ENCODE measurements around the gene FAM234B. TPM values are rescaled to one million over a fixed set of nuclear protein-coding genes. Genes with fewer than 3 reads are reported as not detected.

Gene FAM234B
- 2.7 and 2.9 TPM in 2 replicates for total RNA-seq (2014; rRNA removed; shearing (Covaris generic))

- peak; percentile 51 for DNase-seq (ENCODE audit: low read depth)
These were observed at the start of gene FAM234B for GRCh38 chr12:13044002-13044905. FAM234B (plus strand) TSS chr12:13044381; CDS start chr12:13044404, 23 bp downstream.

DNA sequence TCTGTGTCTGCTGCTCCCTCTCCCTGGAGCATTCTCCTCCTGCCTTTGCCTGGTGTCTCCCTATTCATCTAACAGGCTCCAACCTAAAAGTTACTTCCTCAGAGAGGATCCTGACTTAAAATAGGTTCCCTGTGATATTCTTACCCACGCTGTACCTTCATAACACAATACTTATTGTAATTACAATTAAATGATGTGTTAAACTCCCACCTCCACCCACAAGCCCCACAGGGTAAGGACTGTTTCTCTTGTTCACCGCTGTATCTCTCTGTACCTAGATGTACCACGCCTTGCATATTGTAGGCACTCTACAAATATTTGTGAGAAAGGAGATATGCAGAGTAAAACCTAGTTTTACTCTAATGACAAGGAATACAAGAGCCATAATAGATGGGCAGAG is 49.1 kb upstream of the FAM234B start:
- no peak for DNase-seq (ENCODE audit: low read depth)

DNA sequence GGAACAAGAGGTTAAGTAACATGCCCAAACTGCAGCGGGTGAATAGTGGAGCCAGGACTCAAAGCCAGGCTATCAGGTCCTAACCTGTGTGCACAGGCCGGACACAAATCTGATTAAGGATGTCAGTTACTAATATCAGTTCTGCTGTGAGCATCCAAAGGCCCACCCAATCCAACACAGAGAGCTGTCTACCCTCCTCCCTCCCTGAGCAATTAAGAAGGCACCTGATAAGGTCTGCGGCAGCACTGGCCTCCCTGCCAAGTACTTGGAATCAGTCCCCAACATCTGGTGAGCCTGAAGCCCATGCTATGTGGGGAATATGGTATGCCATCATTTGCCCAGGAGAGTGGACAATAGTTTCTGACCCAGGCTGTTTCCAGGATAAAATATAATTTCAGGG is 48.0 kb upstream of the FAM234B start:
- DNase-seq (ENCODE audit: low read depth), result no peak

GRCh38 chr12:12997156-12997555 is 47.0 kb upstream of the FAM234B start:
- no peak for DNase-seq (ENCODE audit: low read depth)

DNA sequence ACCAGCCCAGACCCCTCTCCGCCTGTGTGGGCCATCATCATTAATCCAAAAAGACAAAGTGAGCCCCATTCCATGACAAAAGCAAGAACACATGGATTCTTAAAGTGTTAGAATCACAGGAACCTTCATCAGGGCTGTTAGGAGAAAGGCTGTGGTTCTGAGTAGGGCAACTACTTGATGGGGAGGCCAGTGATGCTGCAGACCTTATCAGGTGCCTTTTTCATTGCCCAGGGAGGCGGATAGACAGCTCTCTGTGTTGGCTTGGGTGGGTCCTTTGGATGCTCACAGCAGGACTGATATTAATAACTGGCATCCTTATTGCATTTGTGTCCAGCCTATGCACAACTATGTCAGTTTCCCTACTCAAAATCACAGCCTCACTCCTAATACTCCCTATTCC is 46.4 kb upstream of the FAM234B start:
- no peak for DNase-seq (ENCODE audit: low read depth)

DNA sequence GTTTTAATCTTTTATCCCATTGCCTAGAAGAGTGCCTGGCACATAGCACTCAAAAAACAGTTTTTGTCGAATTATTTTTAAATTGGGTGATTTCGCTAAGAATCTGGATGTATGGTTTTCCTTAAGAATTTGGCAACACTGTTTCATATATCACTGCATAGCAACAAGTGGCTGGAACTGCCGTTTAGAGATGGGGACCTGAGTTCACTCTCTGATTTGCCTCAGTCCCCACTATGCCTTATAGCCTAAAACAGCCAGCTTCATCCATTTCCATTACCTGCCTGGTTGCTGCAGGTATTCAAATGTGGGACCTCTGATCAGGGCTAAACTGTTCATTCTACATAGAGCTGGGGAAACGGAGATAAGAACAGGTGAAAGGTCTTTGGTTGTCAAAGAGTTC is 45.9 kb upstream of the FAM234B start:
- no peak for DNase-seq (ENCODE audit: low read depth)

DNA sequence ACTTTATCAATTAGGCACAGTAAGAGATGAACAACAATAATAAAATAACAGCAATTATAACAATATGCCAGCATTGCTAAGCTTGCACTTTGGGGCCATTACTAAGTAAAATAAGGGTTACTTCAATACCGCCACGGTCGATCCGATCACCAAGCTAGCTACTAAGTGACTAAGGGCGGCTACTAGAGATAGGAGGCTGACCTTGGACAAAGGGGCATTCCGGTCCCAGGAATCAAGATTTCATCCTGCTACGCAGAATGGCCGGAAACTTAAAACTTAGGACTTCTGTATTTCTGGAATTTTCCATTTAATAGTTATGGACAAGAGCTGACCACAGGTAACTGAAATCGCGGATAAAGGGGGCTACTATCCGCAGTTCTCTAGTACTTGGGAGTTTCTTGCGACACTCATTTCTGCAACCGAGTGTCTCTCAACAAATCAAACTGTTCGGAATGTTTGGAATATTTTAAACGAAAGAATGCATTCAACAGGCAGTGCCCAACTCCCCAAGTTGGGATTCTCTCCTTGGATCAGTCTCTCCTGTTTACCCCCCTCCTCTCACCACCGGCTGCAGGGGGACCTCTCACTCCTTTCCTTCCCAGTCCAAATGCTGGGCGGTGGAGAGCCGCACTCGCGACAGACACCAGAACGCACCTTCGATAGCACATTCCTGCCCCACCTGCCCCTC is 44.8 kb upstream of the FAM234B start:
- DNase-seq (ENCODE audit: low read depth), result peak; percentile 9

- DNase-seq (ENCODE audit: low read depth), result peak; percentile 80
These were observed 44.1 kb upstream of the FAM234B start, which contains the start of gene HEBP1 for GRCh38 chr12:12999959-13000615. HEBP1 (minus strand) TSS chr12:13000265; CDS start chr12:13000114, 151 bp downstream.

DNA sequence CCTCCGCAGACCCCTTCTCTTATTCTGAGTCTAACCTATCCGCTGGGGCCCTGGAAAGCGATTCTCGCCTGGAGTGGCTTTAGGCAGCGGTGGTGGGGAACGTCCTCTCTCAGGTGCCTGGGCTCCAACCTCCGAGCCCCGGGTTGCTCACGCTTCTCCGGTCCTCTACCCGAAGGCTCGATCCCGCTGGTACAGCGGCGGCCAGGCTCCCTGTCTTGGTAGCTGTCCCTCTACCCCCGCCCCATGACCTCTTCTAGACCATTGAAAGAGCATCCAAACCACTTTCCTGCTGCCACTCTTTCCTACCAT is 43.6 kb upstream of the FAM234B start:
- DNase-seq (ENCODE audit: low read depth), result peak; percentile 31

- peak; percentile 53 for DNase-seq (ENCODE audit: low read depth)
These were observed 43.0 kb upstream of the FAM234B start for GRCh38 chr12:13000925-13001774.

DNA sequence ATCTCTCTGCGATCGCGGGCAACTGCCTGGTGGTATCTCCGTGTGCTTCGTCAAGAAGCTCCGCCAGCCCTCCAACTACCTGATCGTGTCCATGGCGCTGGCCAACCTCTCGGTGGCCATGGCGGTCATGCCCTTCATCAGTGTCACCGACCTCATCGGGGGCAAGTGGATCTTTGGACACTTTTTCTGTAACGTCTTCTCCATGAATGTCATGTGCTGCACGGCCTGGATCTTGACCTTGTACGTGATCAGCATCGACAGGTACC is 42.5 kb upstream of the FAM234B start:
- no peak for DNase-seq (ENCODE audit: low read depth)

GRCh38 chr12:13002301-13003097 is 41.7 kb upstream of the FAM234B start:
- no peak for DNase-seq (ENCODE audit: low read depth)

- DNase-seq (ENCODE audit: low read depth), result no peak
These were observed 39.8 kb upstream of the FAM234B start for GRCh38 chr12:13004361-13004760.

- DNase-seq (ENCODE audit: low read depth), result no peak
These were observed 39.2 kb upstream of the FAM234B start for GRCh38 chr12:13004986-13005385.

- DNase-seq (ENCODE audit: low read depth), result no peak
These were observed 38.5 kb upstream of the FAM234B start for GRCh38 chr12:13005649-13006048.

- DNase-seq (ENCODE audit: low read depth), result no peak
These were observed 36.5 kb upstream of the FAM234B start for GRCh38 chr12:13007496-13008233.

DNA sequence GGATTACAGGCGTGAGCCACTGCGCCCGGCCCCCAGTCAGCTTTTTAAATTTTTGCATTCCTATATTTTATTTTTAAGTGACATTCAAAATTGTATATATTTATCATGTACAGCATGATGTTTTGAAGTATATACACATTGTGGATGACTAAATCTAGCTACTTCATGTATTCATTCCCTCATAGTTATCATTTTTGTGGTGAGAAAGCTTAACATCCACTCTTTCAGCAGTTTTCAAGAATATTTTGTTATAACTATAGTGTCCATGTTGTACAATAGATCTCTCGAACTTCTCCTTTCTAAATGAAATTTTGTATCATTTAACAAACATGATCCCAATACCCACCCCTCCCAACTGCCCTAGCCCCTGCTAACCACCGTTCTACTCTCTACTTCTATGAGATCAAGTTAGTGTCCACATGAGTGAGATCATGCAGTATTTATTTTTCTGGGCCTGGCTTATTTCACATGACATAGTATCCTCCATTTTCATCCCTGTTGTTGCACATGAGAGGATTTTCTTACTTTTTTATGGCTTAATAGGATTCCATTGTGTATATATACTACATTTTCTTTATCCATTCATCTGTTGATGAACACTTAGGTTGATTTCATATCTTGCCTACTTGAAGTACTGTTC is 35.3 kb upstream of the FAM234B start:
- DNase-seq (ENCODE audit: low read depth), result no peak

GRCh38 chr12:13011098-13011497 is 33.1 kb upstream of the FAM234B start:
- no peak for DNase-seq (ENCODE audit: low read depth)

DNA sequence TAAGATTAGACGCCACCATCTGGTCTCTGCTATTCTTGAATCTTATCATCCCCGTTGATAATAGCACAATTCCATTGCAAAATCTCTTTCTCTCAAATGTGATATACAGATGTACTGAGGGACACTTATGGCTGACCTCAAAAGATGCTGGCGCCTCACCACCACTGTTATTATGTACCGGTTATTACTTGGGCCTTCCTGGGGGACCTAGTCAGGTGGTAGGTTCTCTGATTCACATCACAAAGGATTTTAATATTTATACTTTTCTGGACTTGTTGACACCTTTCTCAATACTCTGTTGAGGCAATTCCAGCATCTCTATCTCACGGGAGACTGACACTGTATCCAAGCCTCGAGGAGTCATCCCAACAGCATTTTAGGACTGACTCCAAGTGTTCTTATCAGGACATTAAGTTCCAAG is 21.3 kb upstream of the FAM234B start:
- no peak for DNase-seq (ENCODE audit: low read depth)
